Loucy (cell line): Measurements from ENCODE around the gene ZDHHC20.

ENCODE experiments used
- H2AFZ ChIP-seq: fragments of 200-600 bp; sonication (generic); 2 replicates; pipeline ENCODE4 v1.6.0; 2016; ENCODE audit warnings: antibody characterized with exemption, mild to moderate bottlenecking, low read length, moderate library complexity
- H3F3A ChIP-seq: fragments of 200-600 bp; 2 replicates; pipeline ENCODE4 v1.6.0; 2016; ENCODE audit warnings: antibody characterized with exemption, low read depth, mild to moderate bottlenecking
- H3K27me3 ChIP-seq: fragments of 200-600 bp; sonication (generic); 2 replicates; pipeline ENCODE4 v1.6.1; 2014; ENCODE audit warnings: low read length, mild to moderate bottlenecking; ENCODE audit not compliant: insufficient read depth, poor library complexity, severe bottlenecking
- H3K36me3 ChIP-seq: fragments of 200-600 bp; sonication (generic); 2 replicates; pipeline ENCODE4 v1.6.1; 2016; ENCODE audit warnings: low read length; ENCODE audit not compliant: insufficient read depth
- H3K4me1 ChIP-seq: fragments of 200-600 bp; sonication (generic); 2 replicates; pipeline ENCODE4 v1.5.1; 2014; ENCODE audit warnings: low read length, mild to moderate bottlenecking; ENCODE audit not compliant: insufficient read depth, poor library complexity, severe bottlenecking
- H3K4me2 ChIP-seq: fragments of 200-600 bp; sonication (generic); 2 replicates; pipeline ENCODE4 v1.6.0; 2014; ENCODE audit warnings: antibody characterized with exemption, low read length, low read depth, mild to moderate bottlenecking; ENCODE audit not compliant: poor library complexity, severe bottlenecking
- H3K4me3 ChIP-seq: fragments of 200-600 bp; sonication (generic); 2 replicates; pipeline ENCODE4 v1.5.1; 2014; ENCODE audit warnings: low read length, mild to moderate bottlenecking, mixed read lengths; ENCODE audit not compliant: poor library complexity, severe bottlenecking
- H3K79me2 ChIP-seq: fragments of 200-600 bp; sonication (generic); 2 replicates; pipeline ENCODE4 v1.6.1; 2014; ENCODE audit warnings: low read length; ENCODE audit not compliant: insufficient read depth
- H3K9ac ChIP-seq: fragments of 200-600 bp; sonication (generic); 2 replicates; pipeline ENCODE4 v1.6.0; 2014; ENCODE audit warnings: mild to moderate bottlenecking, low read depth, low read length, moderate library complexity; ENCODE audit not compliant: poor library complexity, severe bottlenecking
- H3K9me2 ChIP-seq: fragments of 200-600 bp; sonication (generic); replicated peaks from 2 replicates; pipeline ENCODE4 v1.6.1; 2016; ENCODE audit warnings: low read depth, low read length, mixed read lengths
- H3K9me3 ChIP-seq: fragments of 200-600 bp; sonication (generic); 2 replicates; pipeline ENCODE4 v1.6.1; 2014; ENCODE audit warnings: mild to moderate bottlenecking, antibody characterized with exemption, low read length, low read depth; ENCODE audit not compliant: insufficient read depth
- H4K20me1 ChIP-seq: fragments of 200-600 bp; sonication (generic); 2 replicates; pipeline ENCODE4 v1.6.0; 2014; ENCODE audit warnings: antibody characterized with exemption, low read length, mild to moderate bottlenecking; ENCODE audit not compliant: insufficient read depth, poor library complexity, severe bottlenecking
- CTCF ChIP-seq: fragments of 200-600 bp; sonication (generic); conservative IDR thresholded peaks from 2 replicates; pipeline ENCODE4 v1.5.1; 2014; ENCODE audit warnings: mild to moderate bottlenecking, antibody characterized with exemption, low read length
- EZH2phosphoT487 ChIP-seq: fragments of 200-600 bp; IDR thresholded peaks from 2 replicates; pipeline ENCODE4 v1.6.1; 2018; ENCODE audit warnings: antibody characterized with exemption, mild to moderate bottlenecking, moderate library complexity, borderline replicate concordance

The ZDHHC20 gene

GRCh38 chr13:21359855-21360254 lies 99.2 kb downstream of the ZDHHC20 start:
- no peaks in the 10 kb centered on the region for H3F3A ChIP-seq
- no peak overlapping the region for H3K4me3 ChIP-seq
- H3K4me2 ChIP-seq = no peak overlapping the region
- no peaks in the 10 kb centered on the region for H3K79me2 ChIP-seq
- no peak overlapping the region for H3K9ac ChIP-seq
- H3K36me3 ChIP-seq = no peaks in the 10 kb centered on the region
- no peaks in the 10 kb centered on the region for H3K27me3 ChIP-seq
- peaks cover 10% of the 10 kb centered on the region; the same call in 1 of the 2 replicates for H3K9me3 ChIP-seq
- H4K20me1 ChIP-seq = no peaks in the 10 kb centered on the region
- peaks cover 7% of the 10 kb centered on the region for H3K4me1 ChIP-seq
- H3K9me2 ChIP-seq = no peaks in the 10 kb centered on the region
- TF ChIP-seq EZH2phosphoT487 (no peak), CTCF (no peak)
- no peak overlapping the region for H2AFZ ChIP-seq

GRCh38 chr13:21355304-21355703 lies 103.8 kb downstream of the ZDHHC20 start:
- no peaks in the 10 kb centered on the region for H3F3A ChIP-seq
- no peak overlapping the region for H2AFZ ChIP-seq
- no peaks in the 10 kb centered on the region for H3K9me2 ChIP-seq
- H3K4me2 ChIP-seq = no peak overlapping the region
- no peak overlapping the region for H3K9ac ChIP-seq
- no peak overlapping the region for H3K4me3 ChIP-seq
- H3K79me2 ChIP-seq = no peaks in the 10 kb centered on the region
- H3K36me3 ChIP-seq = no peaks in the 10 kb centered on the region
- H4K20me1 ChIP-seq = no peaks in the 10 kb centered on the region
- TF ChIP-seq CTCF (no peak), EZH2phosphoT487 (no peak)
- no peaks in the 10 kb centered on the region for H3K9me3 ChIP-seq
- H3K27me3 ChIP-seq = no peaks in the 10 kb centered on the region
- no peaks in the 10 kb centered on the region for H3K4me1 ChIP-seq

GRCh38 chr13:21354721-21355120 lies 104.4 kb downstream of the ZDHHC20 start:
- Histone ChIP-seq H3K4me3 (no peak overlapping the region), H3K4me1 (peaks cover under 1% of the 10 kb centered on the region), H3K36me3 (no peaks in the 10 kb centered on the region), H3K79me2 (no peaks in the 10 kb centered on the region), H3K9me2 (no peaks in the 10 kb centered on the region), H4K20me1 (no peaks in the 10 kb centered on the region), H3F3A (no peaks in the 10 kb centered on the region), H3K4me2 (no peak overlapping the region), H3K27me3 (no peaks in the 10 kb centered on the region), H3K9me3 (no peaks in the 10 kb centered on the region), H2AFZ (no peak overlapping the region), H3K9ac (no peak overlapping the region)
- TF ChIP-seq EZH2phosphoT487 = no peak
- TF ChIP-seq CTCF = no peak
